ENCODE data around the gene IZUMO4. TPM values are rescaled to one million over a fixed set of nuclear protein-coding genes. Genes with fewer than 3 reads are reported as not detected.

IZUMO4 gene
- total RNA-seq, 2 experiments from 2014 or later = 17.4 to 17.9 TPM

- DNase-seq = peak; percentile 98 to 100 (median 99)
- Histone ChIP-seq H3K36me3 (ENCODE audit: insufficient read depth, low read length) (no peaks in the 10 kb centered on the region), H3K4me1 (ENCODE audit: insufficient read depth, low read length) (peaks cover 69% of the 10 kb centered on the region), H3K9me3 (ENCODE audit: control insufficient read depth in 1 of 2, insufficient read depth in 1 of 2, low read length in 2 of 2) (no peaks in the 10 kb centered on the region), H3K4me3 (ENCODE audit: low read length) (peak overlapping the region; percentile 84), H3K27me3 (ENCODE audit: control insufficient read depth in 1 of 2, insufficient read depth in 2 of 2, low read length in 2 of 2) (no peaks in the 10 kb centered on the region), H3K27ac (ENCODE audit: low read depth in 1 of 2, low read length in 2 of 2) (peak overlapping the region; percentile 95 to 97)
- peaks cover 4% of the 10 kb centered on the region for H3K36me3 Mint-ChIP-seq (ENCODE audit: low read depth)
- TF ChIP-seq CTCF (IDR thresholded peaks at IDR 0.05) = no peak
- peak overlapping the region; percentile 98 for H3K27ac Mint-ChIP-seq
- ATAC-seq (ENCODE audit: poor library complexity) = peak; percentile 92
- ChIA-PET CTCF (interaction anchor here (1.3 kb wide), 1 partner anchor 10 kb away, joined by 3 read pairs; no protein-coding TSS in a partner anchor), POLR2A (interaction anchor here (1.0 to 2.9 kb wide), 9 partner anchors 8 to 33 kb away, joined by 3 to 21 read pairs (median 6); no protein-coding TSS in a partner anchor)
- H3K9me3 Mint-ChIP-seq = no peaks in the 10 kb centered on the region
- H3K4me3 Mint-ChIP-seq = peak overlapping the region; percentile 92
- H3K27me3 Mint-ChIP-seq = no peaks in the 10 kb centered on the region
- intact Hi-C loops (cut with DNase I, micrococcal nuclease) = loop anchor here (1.0 kb wide), 4 partner anchors 9 to 35 kb away; partner anchors contain the start of genes IZUMO4 (in 2 of the 2), MOB3A (in 2 of the 2) and MKNK2 (in 1 of the 2)
- H3K4me1 Mint-ChIP-seq (ENCODE audit: low read depth) = peaks cover 40% of the 10 kb centered on the region
Observed at GRCh38 chr19:2061495-2062388, 35.0 kb upstream of the IZUMO4 start.

GRCh38 chr19:2062389-2062729, 34.4 kb upstream of the IZUMO4 start:
- Mint-ChIP-seq H3K4me1 (ENCODE audit: low read depth) (peaks cover 34% of the 10 kb centered on the region), H3K4me3 (peak overlapping the region; percentile 92), H3K27ac (peak overlapping the region; percentile 98), H3K36me3 (ENCODE audit: low read depth) (peaks cover 4% of the 10 kb centered on the region), H3K9me3 (no peaks in the 10 kb centered on the region), H3K27me3 (no peaks in the 10 kb centered on the region)
- no peak for DNase-seq
- H3K4me1 ChIP-seq (ENCODE audit: insufficient read depth, low read length) = peaks cover 63% of the 10 kb centered on the region
- intact Hi-C loops (cut with DNase I, micrococcal nuclease) = no loop called here
- ChIA-PET POLR2A (interaction anchor here (1.1 to 2.9 kb wide), 7 partner anchors 7 to 30 kb away, joined by 3 to 21 read pairs (median 7); no protein-coding TSS in a partner anchor), CTCF (interaction anchor here (0.8 kb wide), 1 partner anchor 43 kb away, joined by 3 read pairs; no protein-coding TSS in a partner anchor)
- H3K36me3 ChIP-seq (ENCODE audit: insufficient read depth, low read length) = no peaks in the 10 kb centered on the region
- H3K27me3 ChIP-seq (ENCODE audit: control insufficient read depth in 1 of 2, insufficient read depth in 2 of 2, low read length in 2 of 2) = no peaks in the 10 kb centered on the region
- peak overlapping the region; percentile 84 for H3K4me3 ChIP-seq (ENCODE audit: low read length)
- H3K27ac ChIP-seq (ENCODE audit: low read depth in 1 of 2, low read length in 2 of 2) = peak overlapping the region in 1 of 2 donors; percentile 97
- TF ChIP-seq CTCF (IDR thresholded peaks at IDR 0.05) = no peak
- no peaks in the 10 kb centered on the region for H3K9me3 ChIP-seq (ENCODE audit: control insufficient read depth in 1 of 2, insufficient read depth in 1 of 2, low read length in 2 of 2)
- no peak for ATAC-seq (ENCODE audit: poor library complexity)

- H3K36me3 Mint-ChIP-seq (ENCODE audit: low read depth) = peaks cover 4% of the 10 kb centered on the region
- Histone ChIP-seq H3K27ac (ENCODE audit: low read depth in 1 of 2, low read length in 2 of 2) (no peak overlapping the region), H3K9me3 (ENCODE audit: control insufficient read depth in 1 of 2, insufficient read depth in 1 of 2, low read length in 2 of 2) (no peaks in the 10 kb centered on the region), H3K27me3 (ENCODE audit: control insufficient read depth in 1 of 2, insufficient read depth in 2 of 2, low read length in 2 of 2) (no peaks in the 10 kb centered on the region), H3K4me1 (ENCODE audit: insufficient read depth, low read length) (peaks cover 59% of the 10 kb centered on the region), H3K4me3 (ENCODE audit: low read length) (no peak overlapping the region), H3K36me3 (ENCODE audit: insufficient read depth, low read length) (no peaks in the 10 kb centered on the region)
- ATAC-seq (ENCODE audit: poor library complexity) (no peak), DNase-seq (no peak)
- H3K4me3 Mint-ChIP-seq = peak overlapping the region; percentile 92
- peaks cover 33% of the 10 kb centered on the region for H3K4me1 Mint-ChIP-seq (ENCODE audit: low read depth)
- H3K27ac Mint-ChIP-seq = peak overlapping the region; percentile 98
- no peaks in the 10 kb centered on the region for H3K9me3 Mint-ChIP-seq
- CTCF ChIA-PET = interaction anchor here (0.7 to 0.8 kb wide), 2 partner anchors 25 to 43 kb away, joined by 3 read pairs; no protein-coding TSS in a partner anchor
- POLR2A ChIA-PET = interaction anchor here (1.1 to 2.9 kb wide), 2 partner anchors 11 to 22 kb away, joined by 4 to 21 read pairs; no protein-coding TSS in a partner anchor
- no peaks in the 10 kb centered on the region for H3K27me3 Mint-ChIP-seq
- intact Hi-C loops (cut with DNase I, micrococcal nuclease) = no loop called here
- no peak for TF ChIP-seq CTCF (IDR thresholded peaks at IDR 0.05)
Observed at GRCh38 chr19:2062770-2063169, 33.9 kb upstream of the IZUMO4 start.
